ENCODE data around the gene SPOCK1. TPM values are rescaled to one million over a fixed set of nuclear protein-coding genes. Genes with fewer than 3 reads are reported as not detected.

The SPOCK1 gene
- total RNA-seq, 4 donors from 2014 or later: 46.5 to 52.7 (median 51.4) TPM

DNA sequence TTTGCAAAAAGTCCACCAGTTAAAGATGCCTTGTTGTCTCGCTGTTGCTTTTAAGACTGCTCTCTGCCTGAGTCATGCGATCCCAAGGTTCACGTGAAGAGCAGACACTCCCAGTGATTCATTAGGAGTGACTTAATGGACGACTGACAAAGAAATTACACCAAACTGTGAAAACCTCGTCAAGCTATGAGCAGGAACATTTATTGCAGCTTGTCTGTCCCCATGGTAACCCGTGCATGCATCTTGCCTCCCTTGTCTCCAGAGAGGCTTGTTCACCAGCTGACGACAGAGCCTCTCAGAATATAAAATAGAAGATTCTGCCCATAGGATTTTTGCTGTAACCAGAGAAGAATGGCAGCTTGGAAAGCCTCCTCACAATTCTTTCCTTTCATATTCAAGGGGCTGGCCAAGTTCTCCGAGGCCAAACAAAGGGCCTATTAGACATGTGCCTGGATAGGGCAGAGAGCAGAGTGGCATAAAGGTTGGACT, 352.7 kb downstream of the SPOCK1 start:
- WGBS, 2 donors (ENCODE audit: low coverage in 1 of 2): 28 to 38% methylated on average over 5 to 8 of the region's 8 CpGs
- no peaks in the 10 kb centered on the region for H3K9me3 ChIP-seq
- H3K27me3 ChIP-seq: peaks cover 10% of the 10 kb centered on the region
- no peaks in the 10 kb centered on the region for H3K36me3 ChIP-seq
- TF ChIP-seq POLR2AphosphoS5 (IDR thresholded peaks at IDR 0.05): peak; percentile 14
- TF ChIP-seq POLR2A (IDR thresholded peaks at IDR 0.05): no peak
- TF ChIP-seq CTCF (IDR thresholded peaks at IDR 0.05): no peak
- TF ChIP-seq EP300 (IDR thresholded peaks at IDR 0.05): no peak
- H3K4me1 ChIP-seq: peaks cover 0 to 23% (median 8%) of the 10 kb centered on the region in 3 donors
- peak; percentile 76 for ATAC-seq
- no peak overlapping the region for H3K4me3 ChIP-seq
- H3K27ac ChIP-seq: peak overlapping the region in 3 of 4 donors; percentile 2 to 60 (median 31)

DNA sequence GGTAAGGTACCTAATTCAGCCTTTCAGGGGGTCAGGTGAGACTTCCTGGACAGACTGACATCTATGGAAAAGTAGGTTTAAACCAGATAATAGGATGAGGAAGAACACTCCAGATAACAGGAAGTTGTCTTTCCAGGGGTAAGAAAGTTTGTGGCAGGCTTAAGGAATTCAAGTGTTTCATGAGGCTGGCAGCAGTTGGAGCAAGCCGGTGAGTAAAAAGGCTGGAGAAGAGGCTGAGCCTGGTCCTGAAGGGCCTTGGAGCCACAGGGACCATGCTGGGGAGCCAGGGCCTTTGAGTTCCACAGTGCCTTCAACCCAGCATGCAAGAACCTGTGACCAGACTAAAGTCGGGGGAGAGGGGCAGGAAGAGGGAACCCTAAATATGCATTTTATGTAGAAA, 353.4 kb downstream of the SPOCK1 start:
- TF ChIP-seq CTCF (IDR thresholded peaks at IDR 0.05) (no peak), POLR2AphosphoS5 (IDR thresholded peaks at IDR 0.05) (no peak), EP300 (IDR thresholded peaks at IDR 0.05) (no peak), POLR2A (IDR thresholded peaks at IDR 0.05) (no peak)
- Histone ChIP-seq H3K4me3 (no peak overlapping the region), H3K36me3 (no peaks in the 10 kb centered on the region), H3K27me3 (peaks cover 10% of the 10 kb centered on the region), H3K4me1 (peaks cover 0 to 23% (median 8%) of the 10 kb centered on the region in 3 donors), H3K9me3 (no peaks in the 10 kb centered on the region), H3K27ac (peak overlapping the region in 3 of 4 donors; percentile 14 to 53 (median 42))
- 82 to 88% methylated on average over 2 of the region's 2 CpGs for WGBS, 2 donors (ENCODE audit: low coverage in 1 of 2)
- ATAC-seq: no peak

DNA sequence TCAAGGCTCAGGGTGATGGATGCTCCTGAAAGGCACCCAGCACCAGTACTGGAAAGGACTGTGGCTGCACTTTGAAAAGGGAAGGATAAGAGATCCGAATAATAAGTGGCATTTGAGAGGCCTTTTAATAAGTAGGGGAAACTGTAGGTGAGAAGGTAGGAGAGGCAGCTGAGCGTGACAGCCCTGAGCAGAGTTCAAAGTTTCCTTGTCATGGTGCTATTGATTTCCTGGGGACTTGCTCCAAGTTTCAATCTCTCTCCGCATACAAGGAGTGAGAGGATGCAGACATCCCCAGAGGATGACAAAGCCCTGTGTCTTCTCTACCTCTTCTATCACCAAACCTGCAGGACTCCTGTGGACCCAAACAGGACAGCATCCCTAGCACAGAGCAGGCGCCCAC, 354.5 kb downstream of the SPOCK1 start:
- no peak for ATAC-seq
- TF ChIP-seq EP300 (IDR thresholded peaks at IDR 0.05): no peak
- no peak for TF ChIP-seq POLR2AphosphoS5 (IDR thresholded peaks at IDR 0.05)
- no peak for TF ChIP-seq POLR2A (IDR thresholded peaks at IDR 0.05)
- no peak for TF ChIP-seq CTCF (IDR thresholded peaks at IDR 0.05)
- peaks cover 10% of the 10 kb centered on the region for H3K27me3 ChIP-seq
- peaks cover 0 to 23% (median 8%) of the 10 kb centered on the region in 3 donors for H3K4me1 ChIP-seq
- peak overlapping the region in 1 of 4 donors; percentile 17 for H3K27ac ChIP-seq
- no peak overlapping the region for H3K4me3 ChIP-seq
- H3K36me3 ChIP-seq: no peaks in the 10 kb centered on the region
- H3K9me3 ChIP-seq: no peaks in the 10 kb centered on the region
- 63 to 83% methylated on average over 3 to 4 of the region's 4 CpGs for WGBS, 2 donors (ENCODE audit: low coverage in 1 of 2)

DNA sequence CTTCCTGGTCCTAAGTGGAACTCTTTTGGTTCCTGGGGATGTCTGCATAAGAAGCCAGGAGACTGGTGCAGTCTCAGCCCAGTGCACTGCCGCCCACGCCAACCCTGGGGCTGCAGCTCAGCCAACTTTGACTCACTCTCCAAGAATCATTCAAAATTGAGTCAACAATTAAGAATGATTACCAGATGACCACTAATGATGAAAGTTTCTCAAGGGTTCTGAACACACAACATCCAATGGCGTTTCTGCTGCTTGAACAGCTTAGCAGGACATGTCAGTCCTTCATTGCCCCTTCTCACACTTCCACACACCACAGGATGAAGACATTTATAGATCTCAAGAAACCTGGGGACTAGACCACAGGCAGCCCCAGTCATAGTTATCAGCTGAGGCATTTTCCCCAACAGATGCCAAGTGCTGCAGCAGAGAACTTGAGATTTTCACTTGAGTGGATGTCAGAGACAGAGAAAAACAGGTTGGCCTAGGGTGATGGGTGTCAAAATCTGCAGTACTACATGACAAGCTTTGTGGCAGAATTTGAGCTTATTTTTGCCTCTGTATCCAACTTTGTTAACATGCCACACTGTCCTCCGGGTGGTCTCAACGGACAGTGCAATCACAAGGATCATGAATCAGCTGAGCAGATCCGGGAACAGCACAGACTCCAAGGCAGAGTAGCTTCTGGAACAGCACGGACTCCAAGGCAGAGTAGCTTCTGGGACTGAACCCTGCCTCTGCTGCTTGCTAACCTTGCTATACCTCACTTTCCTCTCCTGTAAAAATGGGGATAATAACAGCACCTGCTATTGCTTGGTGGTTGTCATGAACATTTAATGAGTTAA, 356.1 kb downstream of the SPOCK1 start:
- Histone ChIP-seq H3K4me1 (peaks cover 0 to 23% (median 8%) of the 10 kb centered on the region in 3 donors), H3K27ac (peak overlapping the region in 3 of 4 donors; percentile 41 to 49 (median 41)), H3K9me3 (no peaks in the 10 kb centered on the region), H3K4me3 (no peak overlapping the region), H3K36me3 (no peaks in the 10 kb centered on the region), H3K27me3 (peaks cover 6% of the 10 kb centered on the region)
- 36 to 52% methylated on average over 3 to 4 of the region's 7 CpGs for WGBS, 2 donors (ENCODE audit: low coverage in 1 of 2)
- peak; percentile 46 for TF ChIP-seq POLR2AphosphoS5 (IDR thresholded peaks at IDR 0.05)
- TF ChIP-seq CTCF (IDR thresholded peaks at IDR 0.05): no peak
- TF ChIP-seq POLR2A (IDR thresholded peaks at IDR 0.05): no peak
- peak; percentile 62 for ATAC-seq
